Activated naive CD8-positive, alpha-beta T cell treated with anti-CD3 and anti-CD28 coated beads for 36 hours (primary cell): ENCODE results near the gene TMEM108. TPM values are rescaled to one million over a fixed set of nuclear protein-coding genes. Genes with fewer than 3 reads are reported as not detected.

ENCODE experiments used
- DNase-seq: peaks from one replicate; pipeline ENCODE4 v3.0.0; 2021
- H3K27ac Mint-ChIP-seq: one replicate; pipeline ENCODE4 v1.8.0; 2022; ENCODE audit warnings: mild to moderate bottlenecking, moderate library complexity, mixed read lengths
- H3K27me3 Mint-ChIP-seq: one replicate; pipeline ENCODE4 v1.8.0; 2022; ENCODE audit warnings: mild to moderate bottlenecking, mixed read lengths
- H3K36me3 Mint-ChIP-seq: one replicate; pipeline ENCODE4 v1.8.0; 2021; ENCODE audit warnings: mild to moderate bottlenecking, mixed read lengths
- H3K4me1 Mint-ChIP-seq: one replicate; pipeline ENCODE4 v1.8.0; 2021; ENCODE audit warnings: mixed read lengths
- H3K4me3 Mint-ChIP-seq: one replicate; pipeline ENCODE4 v1.8.0; 2022; ENCODE audit warnings: mild to moderate bottlenecking, moderate library complexity, mixed read lengths
- H3K9me3 Mint-ChIP-seq: one replicate; pipeline ENCODE4 v1.8.0; 2022; ENCODE audit warnings: mixed read lengths
- total RNA-seq, 2 experiments: library from RNA; stranded (reverse); gene quantifications; one replicate each; pipeline ENCODE4 v1.2.3, GENCODE V29; 2021

Gene TMEM108
- total RNA-seq, 2 experiments from 2014 or later = not detected

DNA sequence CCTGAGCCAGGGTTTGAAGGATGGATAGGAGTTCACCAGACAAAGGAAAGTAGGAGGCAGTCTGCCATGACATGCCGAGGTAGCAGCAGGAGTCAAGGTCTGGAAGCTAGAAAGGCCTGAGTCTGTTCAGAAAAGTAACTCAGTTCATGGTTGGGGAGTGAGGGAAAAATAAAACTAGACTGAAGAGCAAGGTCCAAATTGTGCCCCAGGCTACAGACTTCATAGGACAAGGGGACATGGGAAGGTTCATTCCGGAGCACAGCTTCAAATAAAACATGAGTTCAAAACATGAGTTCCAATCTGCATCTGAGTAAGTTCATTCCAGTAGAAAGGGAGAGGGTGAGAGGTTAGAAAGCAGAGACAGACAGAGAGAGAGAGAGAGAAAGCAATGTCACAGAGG lies 401.4 kb downstream of the TMEM108 start:
- no peak overlapping the region for H3K27ac Mint-ChIP-seq
- no peaks in the 10 kb centered on the region for H3K27me3 Mint-ChIP-seq
- H3K4me3 Mint-ChIP-seq = no peak overlapping the region
- peaks cover 8% of the 10 kb centered on the region for H3K9me3 Mint-ChIP-seq
- H3K4me1 Mint-ChIP-seq = peaks cover 28% of the 10 kb centered on the region
- H3K36me3 Mint-ChIP-seq = peaks cover 8% of the 10 kb centered on the region
- DNase-seq = no peak

DNA sequence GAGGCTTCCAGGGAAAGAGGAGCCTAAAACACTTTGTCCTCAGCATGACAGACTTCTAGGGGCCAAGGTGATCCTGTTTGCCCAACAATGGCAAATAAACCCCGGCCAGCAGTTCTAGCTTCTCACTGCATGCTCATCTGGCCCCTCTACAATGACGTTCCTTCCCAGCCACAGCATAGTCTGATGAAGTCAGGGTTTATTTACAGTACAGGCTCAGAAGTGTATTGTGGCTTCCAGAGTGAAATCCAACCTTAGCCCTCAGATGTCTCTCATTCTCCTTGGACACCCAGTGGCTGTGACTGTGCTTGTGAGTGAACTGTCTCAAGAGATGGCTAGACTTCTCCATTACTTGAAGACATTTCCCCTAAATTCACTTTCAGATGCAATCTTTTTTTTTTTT lies 402.5 kb downstream of the TMEM108 start:
- H3K9me3 Mint-ChIP-seq = peaks cover 8% of the 10 kb centered on the region

DNA sequence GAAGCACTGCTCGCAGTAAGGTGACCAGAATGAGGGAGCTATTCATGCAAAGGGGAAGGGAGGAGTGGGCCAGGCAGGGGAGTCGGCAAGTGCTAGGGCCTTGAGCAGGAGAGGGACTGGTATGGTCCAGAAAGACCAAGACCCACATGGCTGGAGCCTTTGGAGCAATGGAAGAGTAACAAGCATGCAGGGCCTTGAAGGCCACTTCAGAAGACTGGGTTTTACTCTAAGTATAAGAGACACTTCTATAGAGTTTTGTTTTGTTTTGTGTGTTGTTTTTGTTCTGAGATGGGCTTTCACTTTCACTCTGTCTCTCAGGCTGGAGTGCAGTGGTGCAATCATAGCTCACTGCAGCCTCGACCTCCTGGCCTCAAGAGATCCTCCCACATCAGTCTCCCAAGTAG lies 403.7 kb downstream of the TMEM108 start:
- Mint-ChIP-seq H3K27ac (peak overlapping the region; percentile 77), H3K4me1 (peaks cover 28% of the 10 kb centered on the region)
- DNase-seq = no peak

More for the DNA sequence above, 402.5 kb downstream of the TMEM108 start:
- peaks cover 8% of the 10 kb centered on the region for H3K36me3 Mint-ChIP-seq
- H3K27ac Mint-ChIP-seq = no peak overlapping the region
- H3K27me3 Mint-ChIP-seq = no peaks in the 10 kb centered on the region
- H3K4me3 Mint-ChIP-seq = no peak overlapping the region
- no peak for DNase-seq
- peaks cover 28% of the 10 kb centered on the region for H3K4me1 Mint-ChIP-seq

DNA sequence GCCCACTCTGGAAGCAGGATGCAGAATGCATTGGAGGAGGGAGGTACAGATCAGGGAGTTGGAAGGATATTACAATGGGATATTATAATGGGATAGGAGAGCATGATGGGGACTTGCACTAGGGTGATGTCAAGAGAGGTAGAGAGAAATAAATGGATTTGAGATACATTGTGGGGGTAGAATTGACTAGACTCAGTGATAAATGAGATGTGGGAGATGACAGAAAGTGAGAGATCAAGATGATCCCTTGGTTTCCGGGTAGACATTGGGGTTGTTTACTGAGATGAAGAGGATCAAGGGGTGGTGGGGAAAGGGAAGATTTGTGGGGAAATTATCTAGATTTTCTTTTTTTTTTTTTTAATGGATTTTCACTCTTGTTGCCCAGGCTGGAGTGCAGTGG lies 404.3 kb downstream of the TMEM108 start:
- Mint-ChIP-seq H3K27ac (no peak overlapping the region), H3K9me3 (peaks cover 8% of the 10 kb centered on the region), H3K4me3 (no peak overlapping the region), H3K36me3 (peaks cover 8% of the 10 kb centered on the region), H3K4me1 (peaks cover 27% of the 10 kb centered on the region), H3K27me3 (no peaks in the 10 kb centered on the region)
- DNase-seq = no peak

More for the DNA sequence above, 403.7 kb downstream of the TMEM108 start:
- no peaks in the 10 kb centered on the region for H3K27me3 Mint-ChIP-seq
- H3K4me3 Mint-ChIP-seq = peak overlapping the region; percentile 64
- H3K9me3 Mint-ChIP-seq = peaks cover 8% of the 10 kb centered on the region
- H3K36me3 Mint-ChIP-seq = peaks cover 8% of the 10 kb centered on the region

DNA sequence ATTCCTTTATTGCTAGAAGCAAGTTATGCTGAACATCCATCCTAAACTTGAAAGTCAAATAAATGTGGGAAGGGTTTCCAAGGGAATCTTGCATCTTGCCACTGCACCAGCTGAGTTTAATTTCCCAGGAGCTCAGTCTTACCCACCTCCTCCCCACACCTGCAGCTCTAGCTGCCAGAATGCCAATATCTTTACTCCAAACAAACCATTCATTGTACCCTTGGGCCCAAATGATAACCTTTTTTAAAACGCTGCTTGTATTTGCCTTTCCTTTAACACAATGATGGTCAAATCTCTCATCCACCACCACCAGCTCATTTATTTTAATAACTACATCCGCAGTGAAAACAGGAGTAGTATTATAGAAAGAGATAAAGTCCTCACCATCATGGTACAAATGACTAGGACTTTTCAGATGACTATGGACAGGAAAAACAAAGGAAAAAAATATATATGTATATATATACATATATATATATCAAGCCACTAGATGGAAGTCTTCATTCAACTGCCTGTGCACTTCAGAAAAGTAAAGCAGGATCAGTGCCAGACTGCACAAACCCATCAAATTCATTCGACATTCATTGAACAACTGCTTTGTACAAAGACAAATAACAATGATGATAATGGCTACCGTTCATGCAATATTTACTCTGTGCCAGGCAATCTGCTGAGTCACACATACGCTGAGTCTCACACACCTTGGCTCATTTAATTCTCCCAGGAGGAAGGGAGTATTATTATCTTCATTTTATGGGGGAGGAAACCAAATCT lies 405.6 kb downstream of the TMEM108 start:
- no peak overlapping the region for H3K4me3 Mint-ChIP-seq
- no peak overlapping the region for H3K27ac Mint-ChIP-seq

DNA sequence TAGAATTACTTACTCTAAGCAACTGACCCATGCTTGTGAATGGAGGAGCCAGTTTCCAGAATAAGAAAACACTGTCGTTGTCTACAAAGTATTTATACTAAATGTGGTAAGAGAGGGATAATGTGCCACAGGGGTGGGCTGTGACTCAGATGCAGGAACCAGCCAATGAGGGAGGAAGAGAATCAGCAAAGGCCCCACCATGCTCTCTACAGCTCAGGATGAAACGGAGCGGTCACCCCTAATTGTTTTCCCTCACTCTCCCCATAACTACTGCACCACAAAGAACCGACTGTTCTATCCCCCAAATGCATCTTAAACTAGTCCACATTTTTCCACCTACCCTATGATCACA lies 406.2 kb downstream of the TMEM108 start:
- Mint-ChIP-seq H3K9me3 (peaks cover 5% of the 10 kb centered on the region), H3K27me3 (no peaks in the 10 kb centered on the region), H3K4me1 (peaks cover 34% of the 10 kb centered on the region), H3K4me3 (no peak overlapping the region), H3K27ac (no peak overlapping the region), H3K36me3 (peaks cover 5% of the 10 kb centered on the region)
- no peak for DNase-seq

More for the DNA sequence above, 405.6 kb downstream of the TMEM108 start:
- no peaks in the 10 kb centered on the region for H3K27me3 Mint-ChIP-seq
- DNase-seq = no peak
- peaks cover 8% of the 10 kb centered on the region for H3K9me3 Mint-ChIP-seq
- H3K36me3 Mint-ChIP-seq = peaks cover 8% of the 10 kb centered on the region
- H3K4me1 Mint-ChIP-seq = peaks cover 30% of the 10 kb centered on the region

DNA sequence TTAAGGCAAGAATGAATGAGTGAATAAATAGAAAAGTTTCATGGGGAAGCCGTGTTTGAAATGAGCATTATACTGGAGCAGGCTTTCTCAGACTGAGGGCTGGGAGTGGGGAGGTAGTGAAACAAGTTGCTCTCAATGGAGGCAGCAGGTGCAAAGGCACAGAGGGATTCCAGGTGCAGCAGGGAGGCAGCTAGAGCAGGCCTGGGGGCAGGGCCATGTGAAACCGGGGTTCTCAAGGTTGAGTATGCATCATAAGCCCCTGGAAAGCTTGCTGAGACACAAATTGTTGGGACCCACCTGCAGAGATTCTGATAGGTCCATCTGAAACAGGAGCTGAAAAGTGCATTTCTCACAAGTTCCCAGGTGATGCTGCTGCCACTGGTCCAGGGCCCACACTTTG lies 406.9 kb downstream of the TMEM108 start:
- Mint-ChIP-seq H3K27ac (no peak overlapping the region), H3K4me3 (no peak overlapping the region), H3K4me1 (peaks cover 35% of the 10 kb centered on the region), H3K36me3 (peaks cover 2% of the 10 kb centered on the region), H3K9me3 (no peaks in the 10 kb centered on the region), H3K27me3 (no peaks in the 10 kb centered on the region)
- DNase-seq = no peak
